ENCODE measurements around the gene DCAF15.

Gene DCAF15

GRCh38 chr19:13993590-13994300 is 41.4 kb downstream of the DCAF15 start:
- no peak for DNase-seq (ENCODE audit: low spot score in 2 of 2)
- ATAC-seq (ENCODE audit: low read depth) = no peak
- no peaks in the 10 kb centered on the region for H3K9me3 Mint-ChIP-seq
- H3K4me3 Mint-ChIP-seq = no peak overlapping the region
- H3K4me1 Mint-ChIP-seq = peaks cover 20% of the 10 kb centered on the region
- no peaks in the 10 kb centered on the region for H3K27me3 Mint-ChIP-seq
- no peak overlapping the region for H3K27ac Mint-ChIP-seq
- peaks cover 26% of the 10 kb centered on the region for H3K36me3 Mint-ChIP-seq

- Mint-ChIP-seq H3K9me3 (no peaks in the 10 kb centered on the region), H3K4me3 (no peak overlapping the region), H3K27me3 (no peaks in the 10 kb centered on the region), H3K36me3 (peaks cover 15% of the 10 kb centered on the region), H3K27ac (no peak overlapping the region), H3K4me1 (peaks cover 8% of the 10 kb centered on the region)
- ATAC-seq (ENCODE audit: low read depth) (no peak), DNase-seq (ENCODE audit: low spot score in 2 of 2) (no peak)
Observed at GRCh38 chr19:13995017-13995728, 42.9 kb downstream of the DCAF15 start.

- H3K4me1 Mint-ChIP-seq = peaks cover 12% of the 10 kb centered on the region
- DNase-seq (ENCODE audit: low spot score in 2 of 2) (no peak), ATAC-seq (ENCODE audit: low read depth) (no peak)
- H3K9me3 Mint-ChIP-seq = no peaks in the 10 kb centered on the region
- H3K27me3 Mint-ChIP-seq = no peaks in the 10 kb centered on the region
- no peak overlapping the region for H3K4me3 Mint-ChIP-seq
- no peak overlapping the region for H3K27ac Mint-ChIP-seq
- peaks cover 11% of the 10 kb centered on the region for H3K36me3 Mint-ChIP-seq
Observed at GRCh38 chr19:13995878-13996765, 43.8 kb downstream of the DCAF15 start.

DNA sequence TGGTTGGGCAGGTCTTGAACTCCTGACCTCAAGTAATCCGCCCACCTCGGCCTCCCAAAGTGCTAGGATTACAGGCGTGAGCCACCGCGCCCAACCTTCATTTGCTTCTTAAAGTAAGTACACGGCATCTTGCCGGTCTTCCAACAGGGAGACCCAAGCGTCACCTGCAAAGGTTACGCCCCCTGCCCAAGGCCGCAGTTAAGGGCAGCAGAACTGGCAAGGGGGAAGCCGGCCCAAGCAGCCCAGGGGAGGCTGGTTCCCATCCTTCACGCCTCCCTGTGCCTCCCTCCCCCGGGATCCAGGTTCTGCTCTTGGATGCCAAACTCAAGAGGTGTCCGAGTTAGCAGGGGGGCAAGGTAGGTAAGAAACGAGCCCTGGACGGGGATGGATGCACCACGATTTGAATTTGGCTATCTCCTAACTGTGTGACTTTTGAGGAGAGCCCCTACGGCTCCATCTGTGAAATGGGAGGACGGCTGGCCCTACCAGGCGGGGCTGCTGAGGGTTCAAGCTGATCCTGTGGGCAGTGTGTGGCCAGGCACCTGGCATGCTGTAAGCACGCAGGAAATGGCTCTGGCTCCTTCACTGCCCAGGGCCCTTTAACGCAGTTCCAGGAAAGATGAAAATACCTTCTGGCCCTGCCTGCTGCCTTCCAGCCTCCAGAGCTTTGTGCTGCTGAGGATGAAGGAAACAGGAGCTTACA is 44.8 kb downstream of the DCAF15 start:
- peaks cover 8% of the 10 kb centered on the region for H3K36me3 Mint-ChIP-seq
- no peak overlapping the region for H3K27ac Mint-ChIP-seq
- H3K4me3 Mint-ChIP-seq = no peak overlapping the region
- DNase-seq (ENCODE audit: low spot score in 2 of 2) (no peak), ATAC-seq (ENCODE audit: low read depth) (no peak)
- H3K9me3 Mint-ChIP-seq = no peaks in the 10 kb centered on the region
- peaks cover 13% of the 10 kb centered on the region for H3K4me1 Mint-ChIP-seq
- H3K27me3 Mint-ChIP-seq = no peaks in the 10 kb centered on the region

DNA sequence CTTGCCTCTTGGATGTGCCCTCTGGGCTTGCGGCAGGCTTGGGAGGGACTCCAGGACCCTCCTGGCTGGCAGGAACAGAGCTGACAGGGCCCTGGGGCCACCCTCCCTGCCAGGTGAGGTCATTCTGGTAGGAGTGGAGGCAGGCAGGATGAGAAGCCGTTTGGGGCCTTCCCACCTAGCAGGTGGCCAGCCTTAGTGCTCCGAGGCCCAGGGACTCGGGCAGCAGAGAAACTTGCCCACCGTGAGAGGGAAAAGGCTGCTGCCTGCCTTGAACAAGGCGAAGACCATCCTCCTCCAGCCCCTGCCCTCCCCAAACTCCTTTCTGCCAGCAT is 45.3 kb downstream of the DCAF15 start:
- Mint-ChIP-seq H3K27me3 (no peaks in the 10 kb centered on the region), H3K4me3 (no peak overlapping the region), H3K9me3 (no peaks in the 10 kb centered on the region), H3K4me1 (peaks cover 16% of the 10 kb centered on the region), H3K36me3 (peaks cover 6% of the 10 kb centered on the region), H3K27ac (no peak overlapping the region)
- no peak for DNase-seq (ENCODE audit: low spot score in 2 of 2)
- no peak for ATAC-seq (ENCODE audit: low read depth)

DNA sequence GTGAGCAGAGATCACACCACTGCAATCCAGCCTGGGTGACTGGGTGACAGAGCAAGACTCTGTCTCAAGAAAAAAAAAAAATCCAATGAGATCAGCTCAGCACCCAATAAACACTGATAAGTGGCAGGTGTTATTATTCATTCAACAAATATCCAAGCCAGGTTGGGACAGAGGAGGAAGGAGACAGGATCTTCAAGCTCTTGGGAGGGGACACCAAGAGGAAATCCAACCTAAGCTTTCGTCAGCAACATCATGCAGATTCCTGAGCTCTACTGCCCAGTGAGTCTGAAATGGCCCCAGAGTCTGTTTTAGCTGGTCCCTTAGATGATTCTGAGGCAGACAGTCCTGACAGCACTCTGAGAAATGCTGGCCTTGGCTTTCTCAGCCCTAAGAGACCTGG is 46.1 kb downstream of the DCAF15 start:
- H3K27me3 Mint-ChIP-seq = no peaks in the 10 kb centered on the region
- no peak overlapping the region for H3K27ac Mint-ChIP-seq
- H3K4me1 Mint-ChIP-seq = peaks cover 24% of the 10 kb centered on the region
- H3K36me3 Mint-ChIP-seq = peaks cover 6% of the 10 kb centered on the region
- ATAC-seq (ENCODE audit: low read depth) = no peak
- DNase-seq (ENCODE audit: low spot score in 2 of 2) = no peak
- H3K4me3 Mint-ChIP-seq = no peak overlapping the region
- H3K9me3 Mint-ChIP-seq = no peaks in the 10 kb centered on the region

- Mint-ChIP-seq H3K4me3 (no peak overlapping the region), H3K27ac (no peak overlapping the region)
- ATAC-seq (ENCODE audit: low read depth) = no peak
Observed at GRCh38 chr19:13999085-13999484, 46.8 kb downstream of the DCAF15 start.

DNA sequence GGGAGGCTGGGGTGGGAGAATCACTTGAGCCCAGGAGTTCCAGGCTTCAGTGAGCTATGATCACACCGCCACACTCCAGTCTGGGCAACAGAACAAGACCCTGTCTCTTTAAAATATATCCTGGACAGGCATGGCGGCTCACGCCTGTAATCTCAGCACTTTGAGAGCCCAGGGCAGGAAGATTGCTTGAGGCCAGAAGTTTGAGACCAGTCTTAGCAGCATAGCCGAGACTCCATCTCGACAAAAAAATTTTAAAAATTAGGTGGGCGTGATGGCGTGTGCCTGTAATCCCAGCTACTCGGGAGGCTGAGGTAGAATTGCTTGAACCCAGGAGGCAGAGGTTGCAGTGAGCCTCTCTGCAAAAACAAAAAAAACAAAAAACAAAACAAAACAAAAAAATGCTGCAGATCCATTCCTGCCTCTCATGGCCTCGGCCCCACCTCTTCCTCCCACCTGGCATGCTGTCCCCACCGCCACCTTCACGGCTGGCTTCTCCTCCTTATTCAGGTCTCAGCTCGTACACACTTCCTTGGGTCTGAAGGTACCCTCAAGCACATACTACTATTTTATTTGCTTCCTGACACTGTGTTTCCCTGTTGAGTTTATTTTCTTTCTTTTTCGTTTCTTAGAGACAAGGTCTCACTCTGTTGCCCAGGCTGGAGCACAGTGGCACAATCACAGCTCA is 48.5 kb downstream of the DCAF15 start:
- Mint-ChIP-seq H3K9me3 (no peaks in the 10 kb centered on the region), H3K36me3 (peaks cover 4% of the 10 kb centered on the region), H3K4me3 (peak overlapping the region; percentile 56), H3K4me1 (peaks cover 39% of the 10 kb centered on the region), H3K27ac (peak overlapping the region; percentile 100), H3K27me3 (no peaks in the 10 kb centered on the region)
- ATAC-seq (ENCODE audit: low read depth) (no peak), DNase-seq (ENCODE audit: low spot score in 2 of 2) (no peak)

More at GRCh38 chr19:13999085-13999484, 46.8 kb downstream of the DCAF15 start:
- DNase-seq (ENCODE audit: low spot score in 2 of 2) = no peak
- no peaks in the 10 kb centered on the region for H3K9me3 Mint-ChIP-seq
- no peaks in the 10 kb centered on the region for H3K27me3 Mint-ChIP-seq
- peaks cover 27% of the 10 kb centered on the region for H3K4me1 Mint-ChIP-seq
- peaks cover 6% of the 10 kb centered on the region for H3K36me3 Mint-ChIP-seq

- Mint-ChIP-seq H3K36me3 (peaks cover 4% of the 10 kb centered on the region), H3K27ac (peak overlapping the region; percentile 100), H3K27me3 (no peaks in the 10 kb centered on the region), H3K4me3 (peak overlapping the region; percentile 74), H3K9me3 (no peaks in the 10 kb centered on the region), H3K4me1 (peaks cover 41% of the 10 kb centered on the region)
- ATAC-seq (ENCODE audit: low read depth) = no peak
- DNase-seq (ENCODE audit: low spot score in 2 of 2) = no peak
Observed at GRCh38 chr19:14002571-14003250, 50.4 kb downstream of the DCAF15 start.

GRCh38 chr19:14003251-14004055 is 51.1 kb downstream of the DCAF15 start:
- Mint-ChIP-seq H3K27ac (peak overlapping the region; percentile 100), H3K4me1 (peaks cover 43% of the 10 kb centered on the region), H3K9me3 (no peaks in the 10 kb centered on the region), H3K27me3 (no peaks in the 10 kb centered on the region), H3K4me3 (peak overlapping the region; percentile 50), H3K36me3 (peaks cover 4% of the 10 kb centered on the region)
- no peak for DNase-seq (ENCODE audit: low spot score in 2 of 2)
- no peak for ATAC-seq (ENCODE audit: low read depth)

- DNase-seq (ENCODE audit: low spot score in 2 of 2) (peak in 1 of 2 donors; percentile 31), ATAC-seq (ENCODE audit: low read depth) (no peak)
- Mint-ChIP-seq H3K36me3 (no peaks in the 10 kb centered on the region), H3K4me3 (peak overlapping the region; percentile 86), H3K27ac (peak overlapping the region; percentile 100), H3K4me1 (peaks cover 45% of the 10 kb centered on the region), H3K9me3 (no peaks in the 10 kb centered on the region), H3K27me3 (no peaks in the 10 kb centered on the region)
Observed at GRCh38 chr19:14004619-14005348, 52.5 kb downstream of the DCAF15 start.

All from memory B cell (primary cell).